Gastroesophageal sphincter (tissue), 3 donors: ENCODE measurements around the gene RAB13.

ENCODE experiments used
- EP300 ChIP-seq: sonication (generic); formaldehyde crosslinking; IDR thresholded peaks from one replicate; pipeline ENCODE4 v1.6.1; 2017; ENCODE audit warnings: antibody characterized with exemption, mild to moderate bottlenecking
- TF ChIP-seq, protein P1 (sequence below), 4 experiments: fragments of 200-600 bp in 2 of 4; fragments of 450-650 bp in 2 of 4; sonication (generic) in 1 of 4; IDR thresholded peaks; one replicate each; pipeline ENCODE4 v1.5.1; 2017 to 2019; ENCODE audit warnings: antibody characterized with exemption in 4 of 4, mild to moderate bottlenecking in 2 of 4, moderate library complexity in 2 of 4

- TF ChIP-seq, protein P1, sequence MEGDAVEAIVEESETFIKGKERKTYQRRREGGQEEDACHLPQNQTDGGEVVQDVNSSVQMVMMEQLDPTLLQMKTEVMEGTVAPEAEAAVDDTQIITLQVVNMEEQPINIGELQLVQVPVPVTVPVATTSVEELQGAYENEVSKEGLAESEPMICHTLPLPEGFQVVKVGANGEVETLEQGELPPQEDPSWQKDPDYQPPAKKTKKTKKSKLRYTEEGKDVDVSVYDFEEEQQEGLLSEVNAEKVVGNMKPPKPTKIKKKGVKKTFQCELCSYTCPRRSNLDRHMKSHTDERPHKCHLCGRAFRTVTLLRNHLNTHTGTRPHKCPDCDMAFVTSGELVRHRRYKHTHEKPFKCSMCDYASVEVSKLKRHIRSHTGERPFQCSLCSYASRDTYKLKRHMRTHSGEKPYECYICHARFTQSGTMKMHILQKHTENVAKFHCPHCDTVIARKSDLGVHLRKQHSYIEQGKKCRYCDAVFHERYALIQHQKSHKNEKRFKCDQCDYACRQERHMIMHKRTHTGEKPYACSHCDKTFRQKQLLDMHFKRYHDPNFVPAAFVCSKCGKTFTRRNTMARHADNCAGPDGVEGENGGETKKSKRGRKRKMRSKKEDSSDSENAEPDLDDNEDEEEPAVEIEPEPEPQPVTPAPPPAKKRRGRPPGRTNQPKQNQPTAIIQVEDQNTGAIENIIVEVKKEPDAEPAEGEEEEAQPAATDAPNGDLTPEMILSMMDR (IDR thresholded peaks at IDR 0.05) = no peak
- no peak for TF ChIP-seq EP300
Measured at GRCh38 chr1:153941826-153942725, 44.1 kb downstream of the RAB13 start.
